Measurements from ENCODE around the gene MGAT2. TPM values are rescaled to one million over a fixed set of nuclear protein-coding genes. Genes with fewer than 3 reads are reported as not detected.

The MGAT2 gene
- total RNA-seq, 1 experiment from 2014 or later = 22.9 TPM

GRCh38 chr14:49586673-49587460, 33.7 kb upstream of the MGAT2 start (continued):
- no peak for TF ChIP-seq ZNF274 (IDR thresholded peaks at IDR 0.05; ENCODE audit: low read depth, low read length)
- no peak for TF ChIP-seq SRF (IDR thresholded peaks at IDR 0.05; ENCODE audit: low read depth)
- TF ChIP-seq POLR2A (IDR thresholded peaks at IDR 0.05; ENCODE audit: borderline replicate concordance, extremely low read depth, insufficient read depth, insufficient read length) = no peak
- TF ChIP-seq, protein P1, sequence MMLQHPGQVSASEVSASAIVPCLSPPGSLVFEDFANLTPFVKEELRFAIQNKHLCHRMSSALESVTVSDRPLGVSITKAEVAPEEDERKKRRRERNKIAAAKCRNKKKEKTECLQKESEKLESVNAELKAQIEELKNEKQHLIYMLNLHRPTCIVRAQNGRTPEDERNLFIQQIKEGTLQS (IDR thresholded peaks at IDR 0.05) = peak; percentile 94
- TF ChIP-seq JUND (IDR thresholded peaks at IDR 0.05) = 0 out of 2 replicates have a peak, but pooled peaks have one; percentile 9
- TF ChIP-seq CBX3 (IDR thresholded peaks at IDR 0.05; ENCODE audit: low read depth) = peak; percentile 89; the same call in 1 of the 2 replicates
- no peak for TF ChIP-seq EGR1 (IDR thresholded peaks at IDR 0.05; ENCODE audit: low read depth)
- TF ChIP-seq MAX (IDR thresholded peaks at IDR 0.05) = no peak; the same call in 1 of the 2 replicates
- peak; percentile 11 for TF ChIP-seq SP1 (IDR thresholded peaks at IDR 0.05; ENCODE audit: low read depth)
- TF ChIP-seq CEBPB (IDR thresholded peaks at IDR 0.05; ENCODE audit: low read depth) = no peak; the same call in 1 of the 2 replicates
- TF ChIP-seq, protein P2, sequence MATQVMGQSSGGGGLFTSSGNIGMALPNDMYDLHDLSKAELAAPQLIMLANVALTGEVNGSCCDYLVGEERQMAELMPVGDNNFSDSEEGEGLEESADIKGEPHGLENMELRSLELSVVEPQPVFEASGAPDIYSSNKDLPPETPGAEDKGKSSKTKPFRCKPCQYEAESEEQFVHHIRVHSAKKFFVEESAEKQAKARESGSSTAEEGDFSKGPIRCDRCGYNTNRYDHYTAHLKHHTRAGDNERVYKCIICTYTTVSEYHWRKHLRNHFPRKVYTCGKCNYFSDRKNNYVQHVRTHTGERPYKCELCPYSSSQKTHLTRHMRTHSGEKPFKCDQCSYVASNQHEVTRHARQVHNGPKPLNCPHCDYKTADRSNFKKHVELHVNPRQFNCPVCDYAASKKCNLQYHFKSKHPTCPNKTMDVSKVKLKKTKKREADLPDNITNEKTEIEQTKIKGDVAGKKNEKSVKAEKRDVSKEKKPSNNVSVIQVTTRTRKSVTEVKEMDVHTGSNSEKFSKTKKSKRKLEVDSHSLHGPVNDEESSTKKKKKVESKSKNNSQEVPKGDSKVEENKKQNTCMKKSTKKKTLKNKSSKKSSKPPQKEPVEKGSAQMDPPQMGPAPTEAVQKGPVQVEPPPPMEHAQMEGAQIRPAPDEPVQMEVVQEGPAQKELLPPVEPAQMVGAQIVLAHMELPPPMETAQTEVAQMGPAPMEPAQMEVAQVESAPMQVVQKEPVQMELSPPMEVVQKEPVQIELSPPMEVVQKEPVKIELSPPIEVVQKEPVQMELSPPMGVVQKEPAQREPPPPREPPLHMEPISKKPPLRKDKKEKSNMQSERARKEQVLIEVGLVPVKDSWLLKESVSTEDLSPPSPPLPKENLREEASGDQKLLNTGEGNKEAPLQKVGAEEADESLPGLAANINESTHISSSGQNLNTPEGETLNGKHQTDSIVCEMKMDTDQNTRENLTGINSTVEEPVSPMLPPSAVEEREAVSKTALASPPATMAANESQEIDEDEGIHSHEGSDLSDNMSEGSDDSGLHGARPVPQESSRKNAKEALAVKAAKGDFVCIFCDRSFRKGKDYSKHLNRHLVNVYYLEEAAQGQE (IDR thresholded peaks at IDR 0.05; ENCODE audit: low read depth) = no peak
- peak; percentile 49; the same call in 1 of the 2 replicates for TF ChIP-seq FOSL1 (IDR thresholded peaks at IDR 0.05; ENCODE audit: low read depth)
